ENCODE data around the gene ZNF343. TPM values are rescaled to one million over a fixed set of nuclear protein-coding genes. Genes with fewer than 3 reads are reported as not detected.

Gene ZNF343
- total and polyA plus RNA-seq, 2 donors (not counting 1 experiment from before 2014, with no cell fraction given): 11.2 to 15.0 TPM

DNA sequence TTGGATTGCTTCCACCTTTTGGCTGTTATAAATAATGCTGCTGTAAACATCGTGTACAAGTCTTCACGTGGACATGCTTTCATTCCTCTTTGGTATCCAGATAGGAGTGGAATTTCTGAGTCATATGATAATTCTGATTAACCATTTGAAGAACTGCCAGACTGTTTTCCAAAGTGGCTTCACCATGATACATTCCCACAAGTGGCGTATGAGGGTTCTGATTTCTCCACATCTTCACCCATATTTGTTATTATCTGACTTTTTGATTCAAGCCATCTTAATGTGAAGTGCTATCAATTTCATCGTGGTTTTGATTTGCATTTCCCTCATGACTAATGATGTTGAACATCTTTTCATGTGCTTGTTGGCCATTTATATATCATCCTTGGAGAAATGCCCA is 35.2 kb downstream of the ZNF343 start:
- no peak overlapping the region for H3K9ac ChIP-seq (ENCODE audit: insufficient read depth, low read length)
- H3K79me2 ChIP-seq (ENCODE audit: control insufficient read depth, insufficient read depth, low read length): peaks cover 20% of the 10 kb centered on the region
- peak overlapping the region; percentile 16 for H3K27ac ChIP-seq (ENCODE audit: insufficient read depth, low read length)
- no peaks in the 10 kb centered on the region for H3K27me3 ChIP-seq (ENCODE audit: control insufficient read depth, insufficient read depth, low read length)
- no peaks in the 10 kb centered on the region for H3K9me3 ChIP-seq (ENCODE audit: control insufficient read depth, insufficient read depth, low read depth, low read length)
- TF ChIP-seq EZH2 (IDR thresholded peaks at IDR 0.05; ENCODE audit: low read length, missing control alignments): no peak
- TF ChIP-seq, protein P1, sequence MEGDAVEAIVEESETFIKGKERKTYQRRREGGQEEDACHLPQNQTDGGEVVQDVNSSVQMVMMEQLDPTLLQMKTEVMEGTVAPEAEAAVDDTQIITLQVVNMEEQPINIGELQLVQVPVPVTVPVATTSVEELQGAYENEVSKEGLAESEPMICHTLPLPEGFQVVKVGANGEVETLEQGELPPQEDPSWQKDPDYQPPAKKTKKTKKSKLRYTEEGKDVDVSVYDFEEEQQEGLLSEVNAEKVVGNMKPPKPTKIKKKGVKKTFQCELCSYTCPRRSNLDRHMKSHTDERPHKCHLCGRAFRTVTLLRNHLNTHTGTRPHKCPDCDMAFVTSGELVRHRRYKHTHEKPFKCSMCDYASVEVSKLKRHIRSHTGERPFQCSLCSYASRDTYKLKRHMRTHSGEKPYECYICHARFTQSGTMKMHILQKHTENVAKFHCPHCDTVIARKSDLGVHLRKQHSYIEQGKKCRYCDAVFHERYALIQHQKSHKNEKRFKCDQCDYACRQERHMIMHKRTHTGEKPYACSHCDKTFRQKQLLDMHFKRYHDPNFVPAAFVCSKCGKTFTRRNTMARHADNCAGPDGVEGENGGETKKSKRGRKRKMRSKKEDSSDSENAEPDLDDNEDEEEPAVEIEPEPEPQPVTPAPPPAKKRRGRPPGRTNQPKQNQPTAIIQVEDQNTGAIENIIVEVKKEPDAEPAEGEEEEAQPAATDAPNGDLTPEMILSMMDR (conservative IDR thresholded peaks at IDR 0.05 in 1 of 2, IDR thresholded peaks at IDR 0.05 in 1 of 2; ENCODE audit: low read depth in 1 of 2, low read length in 2 of 2): no peak
- H3K4me3 ChIP-seq (replicated peaks in 1 of 4; ENCODE audit: control extremely low read depth in 1 of 4, insufficient read depth in 1 of 4, low read depth in 3 of 4, low read length in 4 of 4): no peak overlapping the region
- no peak overlapping the region for H2AFZ ChIP-seq (ENCODE audit: low read length)
- no peaks in the 10 kb centered on the region for H4K20me1 ChIP-seq (ENCODE audit: control insufficient read depth, extremely low read depth, insufficient read depth, low read length)
- peak overlapping the region; percentile 38 for H3K4me2 ChIP-seq (ENCODE audit: extremely low read depth, insufficient read depth, low read length)
- no peaks in the 10 kb centered on the region for H3K36me3 ChIP-seq (ENCODE audit: control insufficient read depth, insufficient read depth, low read length)
- peak; percentile 84 to 88 for DNase-seq (ENCODE audit: low read depth in 2 of 2)
- peaks cover 7% of the 10 kb centered on the region for H3K4me1 ChIP-seq (ENCODE audit: control insufficient read depth, extremely low read depth, insufficient read depth, low read length)

GRCh38 chr20:2470423-2471193 is 38.1 kb downstream of the ZNF343 start, which contains the start of gene SNRPB:
TSS of gene SNRPB (minus strand) at chr20:2470789. CDS start at chr20:2470690, 99 bp downstream.
- Histone ChIP-seq H2AFZ (ENCODE audit: low read length) (peak within 1 kb of the TSS; percentile 87), H3K79me2 (ENCODE audit: control insufficient read depth, insufficient read depth, low read length) (peaks cover 48% of the 10 kb centered on the region)
- no peak for TF ChIP-seq EZH2 (IDR thresholded peaks at IDR 0.05; ENCODE audit: low read length, missing control alignments)

GRCh38 chr20:2469991-2470422 is 38.7 kb downstream of the ZNF343 start:
- Histone ChIP-seq H3K36me3 (ENCODE audit: control insufficient read depth, insufficient read depth, low read length) (peaks cover 7% of the 10 kb centered on the region), H3K4me3 (replicated peaks in 1 of 4; ENCODE audit: control extremely low read depth in 1 of 4, insufficient read depth in 1 of 4, low read depth in 3 of 4, low read length in 4 of 4) (peak overlapping the region; percentile 80 to 96 (median 89)), H3K4me2 (ENCODE audit: extremely low read depth, insufficient read depth, low read length) (no peak overlapping the region), H3K27me3 (ENCODE audit: control insufficient read depth, insufficient read depth, low read length) (no peaks in the 10 kb centered on the region), H3K79me2 (ENCODE audit: control insufficient read depth, insufficient read depth, low read length) (peaks cover 51% of the 10 kb centered on the region), H3K9me3 (ENCODE audit: control insufficient read depth, insufficient read depth, low read depth, low read length) (no peaks in the 10 kb centered on the region), H3K4me1 (ENCODE audit: control insufficient read depth, extremely low read depth, insufficient read depth, low read length) (peaks cover 9% of the 10 kb centered on the region), H3K9ac (ENCODE audit: insufficient read depth, low read length) (peak overlapping the region; percentile 89), H3K27ac (ENCODE audit: insufficient read depth, low read length) (peak overlapping the region; percentile 93), H2AFZ (ENCODE audit: low read length) (no peak overlapping the region), H4K20me1 (ENCODE audit: control insufficient read depth, extremely low read depth, insufficient read depth, low read length) (peaks cover 2% of the 10 kb centered on the region)
- DNase-seq (ENCODE audit: low read depth in 2 of 2): peak; percentile 46 to 68
- TF ChIP-seq EZH2 (IDR thresholded peaks at IDR 0.05; ENCODE audit: low read length, missing control alignments): no peak
- TF ChIP-seq, protein P1 (conservative IDR thresholded peaks at IDR 0.05 in 1 of 2, IDR thresholded peaks at IDR 0.05 in 1 of 2; ENCODE audit: low read depth in 1 of 2, low read length in 2 of 2): no peak

More at GRCh38 chr20:2470423-2471193, 38.1 kb downstream of the ZNF343 start, which contains the start of gene SNRPB:
- no peaks in the 10 kb centered on the region for H3K9me3 ChIP-seq (ENCODE audit: control insufficient read depth, insufficient read depth, low read depth, low read length)
- DNase-seq (ENCODE audit: low read depth in 2 of 2): peak; percentile 100
- peak within 1 kb of the TSS; percentile 80 to 96 (median 89) for H3K4me3 ChIP-seq (replicated peaks in 1 of 4; ENCODE audit: control extremely low read depth in 1 of 4, insufficient read depth in 1 of 4, low read depth in 3 of 4, low read length in 4 of 4)
- peaks cover 5% of the 10 kb centered on the region for H3K36me3 ChIP-seq (ENCODE audit: control insufficient read depth, insufficient read depth, low read length)
- no peaks in the 10 kb centered on the region for H3K27me3 ChIP-seq (ENCODE audit: control insufficient read depth, insufficient read depth, low read length)
- H3K27ac ChIP-seq (ENCODE audit: insufficient read depth, low read length): peak within 1 kb of the TSS; percentile 93
- peak within 1 kb of the TSS; percentile 94 for H3K4me2 ChIP-seq (ENCODE audit: extremely low read depth, insufficient read depth, low read length)
- H3K9ac ChIP-seq (ENCODE audit: insufficient read depth, low read length): peak within 1 kb of the TSS; percentile 89
- H4K20me1 ChIP-seq (ENCODE audit: control insufficient read depth, extremely low read depth, insufficient read depth, low read length): peaks cover 2% of the 10 kb centered on the region
- peaks cover 9% of the 10 kb centered on the region for H3K4me1 ChIP-seq (ENCODE audit: control insufficient read depth, extremely low read depth, insufficient read depth, low read length)
